Esophagus muscularis mucosa (tissue), 4 donors: ENCODE data around the gene FAM107B. TPM values are rescaled to one million over a fixed set of nuclear protein-coding genes. Genes with fewer than 3 reads are reported as not detected.

ENCODE experiments used
- DNase-seq: peaks from one replicate; pipeline ENCODE4 v3.0.0-alpha.2; 2017; ENCODE audit errors: extremely low spot score
- H3K27ac ChIP-seq, 4 donors: fragments of 200-600 bp; sonication (generic); replicated peaks in 1 of 4; 1 replicate in 3 of 4; 2 replicates in 1 of 4; pipeline ENCODE4 v1.5.1; 2016 to 2019; ENCODE audit warnings: mild to moderate bottlenecking in 1 of 4
- H3K27me3 ChIP-seq, 4 donors: fragments of 200-600 bp; sonication (generic); one replicate each; pipeline versions ENCODE4 v1.5.1 to v1.6.0; 2016 to 2019
- H3K36me3 ChIP-seq, 4 donors: fragments of 200-600 bp; sonication (generic); one replicate each; pipeline ENCODE4 v1.5.1; 2016 to 2019
- H3K4me1 ChIP-seq, 4 donors: fragments of 200-600 bp; sonication (generic); one replicate each; pipeline ENCODE4 v1.5.1; 2016 to 2019
- H3K4me3 ChIP-seq, 4 donors: fragments of 200-600 bp; sonication (generic); 1 replicate in 2 of 4; 2 replicates in 2 of 4; pipeline ENCODE4 v1.5.1; 2016 to 2019; ENCODE audit warnings: mild to moderate bottlenecking in 4 of 4, moderate library complexity in 1 of 4
- H3K9me3 ChIP-seq, 4 donors: fragments of 200-600 bp; sonication (generic); 1 replicate in 3 of 4; 2 replicates in 1 of 4; pipeline ENCODE4 v1.5.1; 2016 to 2019
- CTCF ChIP-seq, 3 experiments: fragments of 200-600 bp in 2 of 3; fragments of 450-650 bp in 1 of 3; sonication (generic) in 2 of 3; IDR thresholded peaks; one replicate each; pipeline ENCODE4 v1.5.1; 2017 to 2019; ENCODE audit warnings: antibody characterized with exemption in 3 of 3, mild to moderate bottlenecking in 2 of 3, moderate library complexity in 1 of 3
- EP300 ChIP-seq: sonication (generic); formaldehyde crosslinking; IDR thresholded peaks from one replicate; pipeline ENCODE4 v1.6.1; 2017; ENCODE audit warnings: antibody characterized with exemption
- POLR2A ChIP-seq: fragments of 450-650 bp; IDR thresholded peaks from one replicate; pipeline ENCODE4 v1.6.1; 2017; ENCODE audit warnings: antibody characterized with exemption, moderate library complexity, mild to moderate bottlenecking, low read depth
- POLR2AphosphoS5 ChIP-seq, 2 donors: sonication (generic); formaldehyde crosslinking; IDR thresholded peaks; one replicate each; pipeline ENCODE4 v1.6.1; 2017; ENCODE audit warnings: antibody characterized with exemption in 2 of 2
- WGBS: methylation state at CpG from one replicate; pipeline ENCODE4 v1.1.5; 2018; 5-methylcytosine and 5-hydroxymethylcytosine counted together
- intact Hi-C: fragments of 100-400 bp; cut with DNase I; formaldehyde crosslinking; loops from one replicate; pipeline ENCODE4 v1.15.1; 2023
- total RNA-seq, 4 donors: library from RNA; depleted of rRNA; stranded (reverse); fragments of >200 nt; gene quantifications; one replicate each; pipeline versions ENCODE4 v1.1.0 to v1.2.1, GENCODE V29; 2016

The FAM107B gene
- total RNA-seq, 4 donors from 2014 or later: 7.5 to 14.1 (median 9.4) TPM

GRCh38 chr10:14698829-14699170 lies 75.9 kb downstream of the FAM107B start:
- Histone ChIP-seq H3K9me3 (no peaks in the 10 kb centered on the region), H3K4me1 (peaks cover 0 to 5% (median 0%) of the 10 kb centered on the region in 4 donors), H3K36me3 (no peaks in the 10 kb centered on the region), H3K27me3 (no peaks in the 10 kb centered on the region), H3K27ac (no peak overlapping the region), H3K4me3 (no peak overlapping the region)
- intact Hi-C loops: no loop called here
- WGBS: 80% methylated on average over 3 of the region's 3 CpGs
- no peak for DNase-seq
- TF ChIP-seq POLR2AphosphoS5 (IDR thresholded peaks at IDR 0.05): no peak

DNA sequence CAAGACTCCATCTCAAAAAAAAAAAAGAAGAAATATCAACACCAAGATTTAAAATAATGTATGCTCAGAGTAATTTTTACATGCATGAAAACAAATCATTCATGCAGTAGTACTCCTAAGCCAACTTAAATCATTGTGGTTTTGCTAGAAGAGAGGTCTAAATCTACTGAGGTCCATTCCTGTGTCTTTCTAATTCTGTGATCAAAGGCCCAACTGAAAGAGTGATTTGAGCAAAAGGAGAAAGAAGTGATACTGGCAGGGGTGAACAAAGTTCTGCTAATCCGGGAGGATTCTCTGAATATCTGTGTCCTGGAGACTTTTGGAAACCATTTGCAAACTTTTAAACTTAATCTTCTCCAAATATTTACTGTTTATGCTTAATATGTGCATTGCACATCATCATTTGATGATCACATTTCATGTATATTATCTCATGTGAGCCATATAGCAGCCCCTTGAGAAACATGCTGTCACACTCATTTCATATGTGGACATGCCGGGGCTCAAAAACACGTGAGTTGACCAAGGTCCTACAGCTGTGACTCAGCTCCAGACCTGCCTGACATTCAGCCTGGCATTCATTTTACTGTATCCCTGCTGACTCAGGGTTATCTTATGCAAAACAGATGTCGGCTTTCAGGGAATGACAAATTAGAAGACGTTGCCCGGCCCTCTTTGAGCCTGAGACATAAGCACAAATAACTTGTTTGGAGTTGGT lies 76.4 kb downstream of the FAM107B start:
- no peak overlapping the region for H3K27ac ChIP-seq
- intact Hi-C loops: no loop called here
- H3K27me3 ChIP-seq: no peaks in the 10 kb centered on the region
- H3K4me1 ChIP-seq: peaks cover 0 to 5% (median 0%) of the 10 kb centered on the region in 4 donors
- H3K4me3 ChIP-seq: no peak overlapping the region
- H3K9me3 ChIP-seq: no peaks in the 10 kb centered on the region
- WGBS: 75% methylated on average over 6 of the region's 6 CpGs
- H3K36me3 ChIP-seq: no peaks in the 10 kb centered on the region
- no peak for DNase-seq
- no peak for TF ChIP-seq CTCF (IDR thresholded peaks at IDR 0.05)
- no peak for TF ChIP-seq EP300
- no peak for TF ChIP-seq POLR2A

- Histone ChIP-seq H3K27me3 (no peaks in the 10 kb centered on the region), H3K27ac (no peak overlapping the region), H3K36me3 (no peaks in the 10 kb centered on the region), H3K9me3 (no peaks in the 10 kb centered on the region), H3K4me3 (no peak overlapping the region), H3K4me1 (peaks cover 0 to 5% (median 0%) of the 10 kb centered on the region in 4 donors)
- intact Hi-C loops: no loop called here
- no peak for DNase-seq
- no peak for TF ChIP-seq POLR2AphosphoS5 (IDR thresholded peaks at IDR 0.05)
- no peak for TF ChIP-seq POLR2A
- TF ChIP-seq EP300: no peak
- no peak for TF ChIP-seq CTCF (IDR thresholded peaks at IDR 0.05)
- WGBS: 62% methylated on average over 5 of the region's 5 CpGs
Measured at GRCh38 chr10:14697281-14697680, 77.4 kb downstream of the FAM107B start.

DNA sequence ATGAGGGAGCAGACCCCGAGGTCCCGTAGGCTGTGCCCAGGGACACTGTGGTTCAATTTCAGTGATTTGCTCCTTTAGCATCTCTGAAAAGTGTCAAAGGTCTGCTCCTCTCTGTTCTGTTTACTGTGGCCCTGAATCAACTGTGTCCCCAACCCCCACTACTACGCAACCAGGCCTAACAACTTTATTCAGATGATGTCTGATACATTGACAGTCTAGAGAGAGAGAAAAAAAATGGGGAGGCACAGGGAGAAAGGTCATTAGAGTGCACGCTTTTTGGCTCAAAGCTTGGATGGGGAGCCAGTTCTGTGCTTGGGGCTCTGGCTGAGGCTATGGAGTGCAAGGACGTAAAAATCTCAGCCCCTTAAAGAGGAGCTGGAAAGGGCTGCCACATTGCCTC lies 77.9 kb downstream of the FAM107B start:
- no peak overlapping the region for H3K27ac ChIP-seq
- H3K27me3 ChIP-seq: no peaks in the 10 kb centered on the region
- TF ChIP-seq CTCF (IDR thresholded peaks at IDR 0.05) (no peak), POLR2A (no peak), POLR2AphosphoS5 (IDR thresholded peaks at IDR 0.05) (no peak), EP300 (no peak)
- H3K36me3 ChIP-seq: no peaks in the 10 kb centered on the region
- whole genome bisulfite sequencing: 90% methylated on average over 5 of the region's 5 CpGs
- peaks cover 0 to 5% (median 0%) of the 10 kb centered on the region in 4 donors for H3K4me1 ChIP-seq
- no peaks in the 10 kb centered on the region for H3K9me3 ChIP-seq
- H3K4me3 ChIP-seq: no peak overlapping the region
- DNase-seq: no peak
- intact Hi-C loops: no loop called here

DNA sequence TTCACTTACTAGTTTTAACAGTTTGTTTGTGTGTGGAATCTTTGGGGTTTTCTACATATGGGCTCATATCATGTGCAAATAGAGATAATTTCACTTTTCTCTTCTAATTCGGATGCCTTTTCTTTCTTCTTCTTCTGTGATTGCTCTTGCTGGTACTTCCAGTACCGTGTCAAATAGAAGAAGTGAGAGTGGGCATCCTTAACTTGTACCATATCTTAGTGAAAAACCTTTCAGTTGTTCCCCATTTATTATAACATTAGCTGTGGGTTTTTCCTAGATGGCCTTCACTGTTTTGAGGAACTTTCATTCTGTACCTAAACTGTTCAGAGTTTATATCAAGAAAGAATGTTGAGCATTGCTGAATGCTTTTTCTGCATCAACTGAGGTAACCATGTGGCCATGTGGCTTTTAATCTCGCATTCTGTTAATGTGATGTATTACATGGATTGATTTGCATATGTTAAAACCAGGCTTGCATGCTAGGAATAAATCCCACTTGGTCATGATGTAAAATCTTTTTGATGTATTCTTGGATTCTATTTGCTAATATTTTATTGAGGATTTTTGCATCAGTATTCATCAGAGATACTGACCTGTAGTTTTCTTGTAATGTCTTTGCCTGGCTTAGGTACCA lies 78.7 kb downstream of the FAM107B start:
- intact Hi-C loops: no loop called here
- no peak for DNase-seq
- TF ChIP-seq EP300 (no peak), POLR2AphosphoS5 (IDR thresholded peaks at IDR 0.05) (no peak), POLR2A (no peak), CTCF (IDR thresholded peaks at IDR 0.05) (no peak)
- WGBS: 79% methylated on average over 3 of the region's 3 CpGs
- H3K9me3 ChIP-seq: no peaks in the 10 kb centered on the region
- no peaks in the 10 kb centered on the region for H3K36me3 ChIP-seq
- H3K27ac ChIP-seq: no peak overlapping the region
- no peak overlapping the region for H3K4me3 ChIP-seq
- H3K27me3 ChIP-seq: no peaks in the 10 kb centered on the region
- H3K4me1 ChIP-seq: peaks cover 0 to 5% (median 0%) of the 10 kb centered on the region in 4 donors
